Measurements from ENCODE around the gene HOXB1. TPM values are rescaled to one million over a fixed set of nuclear protein-coding genes. Genes with fewer than 3 reads are reported as not detected.

Gene HOXB1
- total RNA-seq = not detected

DNA sequence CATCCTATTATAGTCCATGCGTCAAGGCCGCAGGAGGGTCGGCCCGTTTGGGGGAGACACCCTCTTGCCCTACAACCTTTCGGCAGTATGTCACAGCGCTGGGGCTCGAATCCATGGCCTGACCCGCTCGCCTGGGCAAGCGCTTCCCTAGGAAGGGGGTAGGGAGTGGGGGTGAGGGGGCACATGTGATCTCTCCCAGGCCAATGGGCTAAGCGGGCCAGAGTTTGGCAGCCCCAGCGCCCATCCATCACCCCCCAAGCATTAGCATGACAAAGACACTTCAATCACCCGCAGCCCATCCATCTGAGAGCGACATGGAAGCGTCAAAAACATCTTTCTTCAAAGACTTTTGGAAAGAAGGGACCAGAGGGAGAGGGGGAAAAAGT is at the start of gene HOXB1:
TSS of gene HOXB1 (minus strand) at position 125 of the 386 bp plus-strand sequence. CDS start at position 18, 107 bp downstream.
- H3K27ac Mint-ChIP-seq = no peak within 1 kb of the TSS
- ATAC-seq = no peak

DNA sequence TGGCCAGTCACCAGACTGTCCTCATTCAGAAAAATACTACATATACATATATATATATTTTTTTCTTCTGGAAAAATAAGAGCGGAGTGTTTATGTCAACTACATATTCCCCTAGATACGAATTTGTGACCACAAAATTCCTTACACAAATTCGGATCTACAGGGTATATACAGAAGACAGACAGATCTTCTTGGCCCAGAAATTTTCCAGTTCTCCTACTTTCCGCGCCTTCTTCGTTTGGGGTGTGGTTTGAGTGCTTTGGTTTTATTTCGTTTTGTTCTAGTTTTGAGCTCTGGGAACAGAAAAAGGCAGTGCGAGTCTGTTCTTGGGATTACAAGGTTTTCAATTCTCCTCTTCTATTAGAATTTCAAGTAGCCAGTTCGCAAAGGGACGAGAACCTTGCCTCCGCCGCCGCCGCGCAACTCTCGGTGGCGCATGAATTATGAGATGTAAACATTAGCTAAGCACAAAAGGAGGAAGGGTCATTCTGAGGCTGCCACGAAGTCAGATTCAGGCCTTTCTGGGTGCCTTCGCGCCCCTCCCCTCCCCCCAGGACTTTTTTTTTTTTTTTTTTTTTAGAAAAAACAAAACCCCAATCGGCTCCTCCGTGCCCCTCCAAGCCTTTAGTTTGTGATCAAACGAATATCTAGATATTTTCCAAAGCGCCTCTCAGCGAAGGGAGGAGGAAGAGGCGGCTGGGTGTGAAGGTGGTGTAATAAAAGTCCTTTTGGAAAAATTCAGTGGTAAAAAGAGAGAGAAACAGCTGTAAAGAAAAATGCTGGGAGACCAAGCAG is 49.1 kb upstream of the HOXB1 start:
- H3K27ac Mint-ChIP-seq = no peak overlapping the region
- no peaks in the 10 kb centered on the region for H3K9me3 Mint-ChIP-seq (ENCODE audit: insufficient read depth)
- H3K36me3 Mint-ChIP-seq (ENCODE audit: low read depth) = peaks cover 10% of the 10 kb centered on the region
- peak overlapping the region; percentile 90 for H3K4me3 Mint-ChIP-seq
- ATAC-seq = no peak
- no peak for DNase-seq
- peaks cover 51% of the 10 kb centered on the region for H3K27me3 Mint-ChIP-seq (ENCODE audit: low read depth)
- CTCF ChIA-PET = interaction anchor here (1.0 to 1.4 kb wide), 2 partner anchors 13 to 88 kb away, joined by 6 read pairs; no protein-coding TSS in a partner anchor
- POLR2A ChIA-PET = no interaction called here
- H3K4me1 Mint-ChIP-seq (ENCODE audit: low read depth) = peaks cover 63% of the 10 kb centered on the region

More for the DNA sequence above, at the start of gene HOXB1:
- DNase-seq = no peak
- Mint-ChIP-seq H3K36me3 (ENCODE audit: low read depth) (no peaks in the 10 kb centered on the region), H3K9me3 (ENCODE audit: insufficient read depth) (no peaks in the 10 kb centered on the region), H3K4me3 (no peak within 1 kb of the TSS), H3K4me1 (ENCODE audit: low read depth) (peaks cover 2% of the 10 kb centered on the region), H3K27me3 (ENCODE audit: low read depth) (peaks cover 25% of the 10 kb centered on the region)
- CTCF ChIA-PET = interaction anchor here (0.5 kb wide), 1 partner anchor 193 kb away, joined by 3 read pairs; no protein-coding TSS in a partner anchor
- POLR2A ChIA-PET = no interaction called here

DNA sequence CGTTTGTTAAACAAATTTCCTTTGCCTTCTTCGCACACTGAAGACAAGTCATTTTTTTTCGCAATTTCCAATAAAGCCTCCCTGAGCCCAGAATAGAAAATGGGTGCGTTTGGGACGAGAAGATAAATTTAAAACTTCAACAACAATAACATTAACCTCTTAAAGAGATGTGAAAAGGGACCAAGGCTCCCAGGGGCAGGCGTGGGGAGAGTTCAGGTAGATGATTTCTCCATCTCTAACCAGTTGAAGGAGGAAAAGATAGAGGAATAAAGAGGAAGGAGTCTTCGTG is 48.6 kb upstream of the HOXB1 start:
- peaks cover 10% of the 10 kb centered on the region for H3K36me3 Mint-ChIP-seq (ENCODE audit: low read depth)
- peaks cover 61% of the 10 kb centered on the region for H3K4me1 Mint-ChIP-seq (ENCODE audit: low read depth)
- DNase-seq = no peak
- no peak overlapping the region for H3K27ac Mint-ChIP-seq
- CTCF ChIA-PET = interaction anchor here (0.8 to 1.4 kb wide), 4 partner anchors 14 to 243 kb away, joined by 3 to 6 read pairs (median 4); no protein-coding TSS in a partner anchor
- peaks cover 51% of the 10 kb centered on the region for H3K27me3 Mint-ChIP-seq (ENCODE audit: low read depth)
- H3K4me3 Mint-ChIP-seq = peak overlapping the region; percentile 90
- POLR2A ChIA-PET = no interaction called here
- no peaks in the 10 kb centered on the region for H3K9me3 Mint-ChIP-seq (ENCODE audit: insufficient read depth)
- no peak for ATAC-seq

DNA sequence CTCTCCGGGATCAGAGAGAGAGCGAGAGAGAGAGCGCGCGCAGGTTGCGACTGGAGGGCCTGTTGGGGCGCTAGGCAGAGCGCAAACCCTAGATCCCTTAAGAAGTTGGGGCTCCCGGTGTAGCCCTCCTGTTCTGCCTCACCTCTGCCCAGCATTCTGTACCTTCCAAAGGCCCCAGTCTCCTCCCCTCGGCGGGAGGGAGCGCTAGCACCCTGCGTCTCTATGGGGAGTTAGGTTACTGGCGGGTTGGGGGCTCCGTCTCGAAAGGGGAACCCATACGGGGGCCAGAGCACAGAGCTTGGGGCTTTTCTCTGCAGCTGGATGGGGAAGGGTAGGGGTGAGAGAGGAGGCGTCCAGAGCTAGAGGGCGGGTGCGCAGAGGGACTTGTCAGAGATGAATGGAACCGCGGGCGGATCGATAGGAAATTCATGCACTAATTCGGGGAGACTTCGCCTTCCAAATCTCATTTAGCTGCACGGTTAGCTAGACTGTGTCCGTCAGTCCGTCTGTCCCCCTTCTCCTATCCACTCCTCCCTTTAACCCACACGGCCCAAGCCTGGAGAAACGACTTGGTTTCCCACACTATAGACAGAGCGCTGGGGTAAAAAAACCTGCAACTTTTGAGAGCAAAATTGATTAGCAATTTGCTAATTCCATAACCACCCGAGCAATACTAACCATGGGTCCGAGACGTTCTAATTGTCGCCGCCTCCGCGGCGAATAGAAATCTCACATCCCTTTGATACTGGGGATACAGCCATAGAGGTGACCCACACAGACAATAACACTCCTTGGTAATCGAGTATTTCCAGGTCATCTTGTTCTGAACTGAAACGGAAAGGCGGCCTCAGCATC is 48.0 kb upstream of the HOXB1 start:
- ATAC-seq (peak; percentile 60), DNase-seq (no peak)
- peaks cover 61% of the 10 kb centered on the region for H3K4me1 Mint-ChIP-seq (ENCODE audit: low read depth)
- H3K9me3 Mint-ChIP-seq (ENCODE audit: insufficient read depth) = no peaks in the 10 kb centered on the region
- peaks cover 45% of the 10 kb centered on the region for H3K27me3 Mint-ChIP-seq (ENCODE audit: low read depth)
- CTCF ChIA-PET = interaction anchor here (0.8 to 1.4 kb wide), 4 partner anchors 14 to 242 kb away, joined by 3 to 6 read pairs (median 4); no protein-coding TSS in a partner anchor
- POLR2A ChIA-PET = no interaction called here
- H3K27ac Mint-ChIP-seq = peak overlapping the region; percentile 79
- H3K36me3 Mint-ChIP-seq (ENCODE audit: low read depth) = peaks cover 10% of the 10 kb centered on the region
- H3K4me3 Mint-ChIP-seq = peak overlapping the region; percentile 90

DNA sequence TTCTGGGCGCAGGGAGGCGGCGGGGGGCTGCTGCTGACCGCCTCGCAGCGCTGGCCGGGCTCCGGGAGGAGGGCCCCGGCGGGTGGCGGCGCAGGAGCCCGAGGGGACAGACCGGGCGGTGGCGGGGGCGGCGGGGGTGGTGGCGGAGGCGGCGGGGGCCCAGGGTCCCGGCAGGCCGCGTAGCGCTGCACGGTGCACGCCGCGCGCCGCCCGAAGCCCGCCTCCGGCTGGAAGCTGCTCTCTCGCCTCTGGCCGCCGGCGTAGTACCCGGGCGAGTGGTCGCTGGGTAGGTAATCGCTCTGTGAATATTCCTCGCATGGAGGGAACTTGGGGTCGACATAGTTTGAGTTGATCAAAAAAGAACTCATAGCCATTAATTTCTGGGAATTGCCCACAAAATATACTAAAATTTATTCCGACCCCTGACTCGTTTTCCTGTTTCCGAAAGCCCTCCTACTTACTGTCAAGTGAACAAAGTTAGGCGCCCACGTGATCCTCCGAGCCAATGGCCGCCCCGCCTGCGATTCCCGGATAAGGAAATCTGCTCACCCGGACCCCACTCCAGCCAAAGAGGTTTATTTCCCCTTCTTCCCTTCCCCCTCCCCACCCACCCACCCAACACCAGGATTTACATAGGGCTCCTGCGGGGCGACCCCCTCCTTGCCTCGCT is 47.3 kb upstream of the HOXB1 start, which contains the start of gene HOXB4:
TSS of gene HOXB4 (minus strand) at position 405 of the 670 bp plus-strand sequence. CDS start at position 374, 31 bp downstream.
- Mint-ChIP-seq H3K4me3 (peak within 1 kb of the TSS; percentile 90), H3K36me3 (ENCODE audit: low read depth) (peaks cover 10% of the 10 kb centered on the region), H3K27ac (peak within 1 kb of the TSS; percentile 79), H3K9me3 (ENCODE audit: insufficient read depth) (no peaks in the 10 kb centered on the region), H3K27me3 (ENCODE audit: low read depth) (peaks cover 38% of the 10 kb centered on the region), H3K4me1 (ENCODE audit: low read depth) (peaks cover 67% of the 10 kb centered on the region)
- peak; percentile 83 for DNase-seq
- ChIA-PET POLR2A (no interaction called here), CTCF (interaction anchor here (1.1 kb wide), 1 partner anchor 242 kb away, joined by 3 read pairs; no protein-coding TSS in a partner anchor)
- ATAC-seq = peak; percentile 86

DNA sequence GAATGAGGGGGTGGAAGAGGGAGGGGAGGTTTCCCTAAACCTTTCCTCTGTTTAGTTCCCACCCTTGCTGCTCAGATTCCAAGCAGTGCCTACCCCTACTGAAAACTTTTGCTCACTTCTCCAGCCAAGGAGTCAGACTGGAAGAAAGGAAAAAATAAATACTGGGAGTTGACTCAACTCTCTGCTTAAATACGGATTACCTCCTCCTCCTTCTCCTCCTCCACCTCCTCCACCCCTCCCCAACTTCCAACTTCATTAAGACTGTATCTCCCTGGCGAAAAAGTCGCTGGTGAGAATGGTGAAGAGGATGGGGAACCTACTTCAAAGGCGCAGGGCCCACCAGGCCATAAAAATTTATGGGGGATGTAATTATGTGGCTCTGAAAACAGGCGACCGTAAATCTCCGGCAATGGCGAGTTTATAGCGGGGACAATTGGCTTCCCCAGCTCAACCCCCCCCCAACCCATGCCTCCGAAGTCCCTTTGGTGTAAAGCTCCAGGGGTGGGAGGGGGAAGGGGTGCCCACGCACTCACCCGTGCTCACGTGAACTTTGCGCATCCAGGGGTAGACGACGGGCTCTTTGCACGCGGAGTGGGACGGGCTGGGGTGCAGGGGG is 46.6 kb upstream of the HOXB1 start:
- peaks cover 63% of the 10 kb centered on the region for H3K4me1 Mint-ChIP-seq (ENCODE audit: low read depth)
- ChIA-PET CTCF (interaction anchor here (1.1 kb wide), 1 partner anchor 11 kb away, joined by 3 read pairs; no protein-coding TSS in a partner anchor), POLR2A (no interaction called here)
- peak overlapping the region; percentile 67 for H3K27ac Mint-ChIP-seq
- H3K36me3 Mint-ChIP-seq (ENCODE audit: low read depth) = peaks cover 8% of the 10 kb centered on the region
- DNase-seq = no peak
- H3K4me3 Mint-ChIP-seq = peak overlapping the region; percentile 82
- no peaks in the 10 kb centered on the region for H3K9me3 Mint-ChIP-seq (ENCODE audit: insufficient read depth)
- H3K27me3 Mint-ChIP-seq (ENCODE audit: low read depth) = peaks cover 31% of the 10 kb centered on the region
- ATAC-seq = peak; percentile 17

DNA sequence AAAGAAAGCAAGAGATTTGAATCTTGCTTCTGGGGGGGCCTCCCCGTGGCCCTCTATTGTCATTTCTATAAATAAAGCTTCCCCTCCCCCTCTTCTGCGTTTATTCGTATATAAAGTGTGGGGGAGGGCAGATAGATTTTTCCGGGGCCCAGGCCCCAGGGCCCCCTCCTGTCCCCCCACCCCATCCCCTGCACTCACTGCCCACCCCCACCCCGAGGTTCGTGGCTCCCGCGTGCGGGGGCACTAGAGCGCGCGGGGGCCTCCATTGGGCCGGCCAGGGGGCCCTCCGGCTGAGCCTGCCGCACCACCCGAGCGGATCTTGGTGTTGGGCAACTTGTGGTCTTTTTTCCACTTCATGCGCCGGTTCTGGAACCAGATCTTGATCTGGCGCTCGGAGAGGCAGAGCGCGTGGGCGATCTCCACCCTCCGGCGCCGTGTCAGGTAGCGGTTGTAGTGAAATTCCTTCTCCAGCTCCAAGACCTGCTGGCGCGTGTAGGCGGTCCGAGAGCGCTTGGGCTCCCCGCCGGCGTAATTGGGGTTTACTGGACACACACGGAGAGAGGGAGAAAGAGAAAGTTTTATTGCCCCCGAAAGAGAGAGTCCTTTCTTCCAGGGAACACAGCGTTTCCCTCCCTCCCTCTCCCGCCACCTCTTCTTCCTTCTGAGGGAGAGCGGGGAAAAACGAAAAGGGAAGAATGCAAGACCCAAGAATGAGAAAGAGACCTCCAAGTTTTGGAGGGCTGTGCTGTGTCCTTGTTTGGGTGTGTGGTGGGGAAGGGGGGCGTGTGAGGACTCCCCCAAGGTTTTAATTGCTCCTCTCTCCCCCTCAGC is 45.9 kb upstream of the HOXB1 start:
- no peak for DNase-seq
- peaks cover 57% of the 10 kb centered on the region for H3K4me1 Mint-ChIP-seq (ENCODE audit: low read depth)
- no peak for ATAC-seq
- ChIA-PET POLR2A (no interaction called here), CTCF (interaction anchor here (1.1 to 1.2 kb wide), 2 partner anchors 11 to 16 kb away, joined by 3 read pairs; partner anchors contain the start of gene HOXB5)
- peak overlapping the region; percentile 82 for H3K4me3 Mint-ChIP-seq
- H3K9me3 Mint-ChIP-seq (ENCODE audit: insufficient read depth) = no peaks in the 10 kb centered on the region
- no peak overlapping the region for H3K27ac Mint-ChIP-seq
- peaks cover 27% of the 10 kb centered on the region for H3K27me3 Mint-ChIP-seq (ENCODE audit: low read depth)
- peaks cover 7% of the 10 kb centered on the region for H3K36me3 Mint-ChIP-seq (ENCODE audit: low read depth)

DNA sequence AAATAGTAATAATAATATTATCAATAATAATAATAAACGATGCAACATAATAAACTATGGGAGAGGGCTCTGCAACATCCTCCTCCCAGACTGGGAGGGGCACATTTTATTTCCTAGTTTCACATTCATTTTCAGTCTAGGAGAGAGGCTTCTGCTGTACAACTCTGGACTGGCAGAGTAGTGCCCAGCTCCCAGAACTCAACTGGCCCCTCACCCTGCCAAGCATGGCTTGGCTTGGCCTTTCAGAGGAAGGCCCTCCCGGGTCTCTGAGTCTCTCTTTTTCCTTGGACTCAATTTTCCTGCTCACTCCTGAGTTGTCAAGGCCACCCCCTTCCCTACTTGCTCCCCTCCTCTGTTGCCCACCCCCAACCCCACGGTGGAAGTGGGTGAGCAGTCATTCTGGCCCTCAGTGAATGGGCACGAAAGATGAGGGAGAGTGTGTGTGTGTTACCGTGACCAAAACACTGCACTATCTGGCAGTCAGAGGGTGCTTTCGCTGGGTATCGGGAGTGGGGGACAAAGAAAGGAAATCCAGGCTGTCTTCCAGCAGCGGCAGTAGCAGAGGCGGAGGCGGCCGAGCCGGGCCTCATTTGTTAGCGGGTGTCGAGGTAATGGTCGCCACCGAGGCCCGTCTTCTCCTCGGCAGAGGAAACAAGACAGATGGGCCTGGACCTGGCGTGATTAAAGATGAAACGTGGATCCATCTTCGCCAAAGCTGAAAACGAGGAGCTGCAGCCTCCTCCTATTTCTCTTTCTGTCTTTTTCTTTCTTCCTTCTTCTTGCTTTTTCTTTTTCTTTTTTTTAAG is 45.1 kb upstream of the HOXB1 start:
- no peak overlapping the region for H3K27ac Mint-ChIP-seq
- no peaks in the 10 kb centered on the region for H3K9me3 Mint-ChIP-seq (ENCODE audit: insufficient read depth)
- H3K27me3 Mint-ChIP-seq (ENCODE audit: low read depth) = peaks cover 19% of the 10 kb centered on the region
- peak overlapping the region; percentile 27 for H3K4me3 Mint-ChIP-seq
- H3K4me1 Mint-ChIP-seq (ENCODE audit: low read depth) = peaks cover 50% of the 10 kb centered on the region
- DNase-seq (no peak), ATAC-seq (no peak)
- POLR2A ChIA-PET = no interaction called here
- peaks cover 7% of the 10 kb centered on the region for H3K36me3 Mint-ChIP-seq (ENCODE audit: low read depth)
- CTCF ChIA-PET = interaction anchor here (1.2 kb wide), 1 partner anchor 17 kb away, joined by 3 read pairs; the partner anchor contains the start of gene HOXB5

DNA sequence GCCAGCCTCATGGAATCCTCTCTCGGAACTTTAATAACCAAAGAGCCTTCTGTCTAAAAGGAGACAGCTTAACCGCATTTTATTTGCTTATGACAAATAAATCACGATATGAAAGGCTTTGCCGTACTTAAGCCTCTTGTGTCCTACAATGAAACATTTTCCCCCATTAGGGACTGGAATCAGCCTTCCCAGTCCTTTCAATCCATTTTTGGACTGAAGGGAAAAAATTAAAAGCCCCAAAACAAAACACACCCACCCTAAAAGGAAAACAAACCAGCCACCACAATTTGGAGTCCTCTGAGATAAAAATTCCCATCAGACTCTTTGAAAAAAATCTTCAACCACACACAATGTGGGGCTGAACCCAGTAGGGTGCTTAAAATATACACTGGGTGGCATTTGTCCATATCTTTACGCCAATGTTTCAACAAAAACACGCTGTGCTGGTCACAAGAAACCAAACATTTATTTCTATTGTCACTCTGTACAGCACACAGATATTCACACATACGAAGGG is 44.3 kb upstream of the HOXB1 start:
- Mint-ChIP-seq H3K36me3 (ENCODE audit: low read depth) (peaks cover 7% of the 10 kb centered on the region), H3K27ac (no peak overlapping the region), H3K4me1 (ENCODE audit: low read depth) (peaks cover 46% of the 10 kb centered on the region), H3K4me3 (no peak overlapping the region), H3K27me3 (ENCODE audit: low read depth) (peaks cover 13% of the 10 kb centered on the region), H3K9me3 (ENCODE audit: insufficient read depth) (no peaks in the 10 kb centered on the region)
- ATAC-seq = no peak
- DNase-seq = no peak
- ChIA-PET POLR2A (interaction anchor here (0.7 kb wide), 1 partner anchor 11 kb away, joined by 3 read pairs; no protein-coding TSS in a partner anchor), CTCF (interaction anchor here (1.0 to 1.2 kb wide), 3 partner anchors 18 to 267 kb away, joined by 3 to 5 read pairs (median 3); partner anchors contain the start of gene HOXB5)

Data from activated CD8-positive, alpha-beta T cell treated with anti-CD3 and anti-CD28 coated beads, Interleukin-2, amount 10 ng/mL, durations not matched to agents 7 days and 5 days (primary cell).